WTC11 (cell line): ENCODE results near the gene SEMA3F. TPM values are rescaled to one million over a fixed set of nuclear protein-coding genes. Genes with fewer than 3 reads are reported as not detected.

Experiments
- ATAC-seq: fragments of 200-7000 bp; cut with Tn5 transposase; 2 replicates; pipeline ENCODE4 v1.10.0; 2021; ENCODE audit warnings: mild to moderate bottlenecking, moderate library complexity
- CTCF ChIA-PET: fragments of 300-600 bp; sonication (Branson Sonifier 250); formaldehyde crosslinking; loops from one replicate; lab custom pipeline; 2021; ENCODE audit warnings: antibody characterized with exemption; lab: Charles Lee
- POLR2A ChIA-PET: fragments of 350-600 bp; sonication (Branson Sonifier 250); formaldehyde crosslinking; loops from one replicate; lab custom pipeline; 2021; ENCODE audit warnings: antibody characterized with exemption; lab: Charles Lee
- DNase-seq: peaks from one replicate; pipeline ENCODE4 v3.0.0; 2021; ENCODE audit warnings: low spot score
- H3K27ac Mint-ChIP-seq: 2 replicates; pipeline ENCODE4 v1.8.0; 2021; ENCODE audit warnings: mixed read lengths
- H3K27me3 Mint-ChIP-seq: 2 replicates; pipeline ENCODE4 v1.8.0; 2021; ENCODE audit warnings: low read depth, mild to moderate bottlenecking, moderate library complexity, mixed read lengths
- H3K36me3 Mint-ChIP-seq: 2 replicates; pipeline ENCODE4 v1.8.0; 2021; ENCODE audit warnings: mixed read lengths
- H3K4me1 Mint-ChIP-seq: 2 replicates; pipeline ENCODE4 v1.8.0; 2022; ENCODE audit warnings: mixed read lengths
- H3K4me3 Mint-ChIP-seq: 2 replicates; pipeline ENCODE4 v1.8.0; 2021; ENCODE audit warnings: mild to moderate bottlenecking, moderate library complexity, mixed read lengths
- H3K9me3 Mint-ChIP-seq: 2 replicates; pipeline ENCODE4 v1.8.0; 2021; ENCODE audit warnings: mixed read lengths
- ATF1 ChIP-seq: sonication (generic); formaldehyde crosslinking; IDR thresholded peaks from 2 replicates; pipeline ENCODE4 v1.8.1; 2023; ENCODE audit warnings: mild to moderate bottlenecking, moderate library complexity, missing genetic modification reagents
- CREB1 ChIP-seq: sonication (generic); formaldehyde crosslinking; IDR thresholded peaks from 2 replicates; pipeline ENCODE4 v1.8.0; 2023; ENCODE audit warnings: mild to moderate bottlenecking, missing genetic modification reagents
- CREM ChIP-seq: sonication (generic); formaldehyde crosslinking; IDR thresholded peaks from 2 replicates; pipeline ENCODE4 v1.8.1; 2022; ENCODE audit warnings: mild to moderate bottlenecking, missing genetic modification reagents, moderate library complexity
- ELF4 ChIP-seq: sonication (generic); formaldehyde crosslinking; IDR thresholded peaks from 2 replicates; pipeline ENCODE4 v1.8.1; 2022; ENCODE audit warnings: low read depth, mild to moderate bottlenecking, moderate library complexity, missing genetic modification reagents
- EMX1 ChIP-seq: fragments of 250-450 bp; sonication (Bioruptor Pico); IDR thresholded peaks from 2 replicates; pipeline ENCODE4 v1.8.0; 2021; ENCODE audit warnings: mild to moderate bottlenecking
- ESRRA ChIP-seq: sonication (generic); formaldehyde crosslinking; IDR thresholded peaks from 2 replicates; pipeline ENCODE4 v1.8.1; 2022; ENCODE audit warnings: mild to moderate bottlenecking, missing genetic modification reagents, borderline replicate concordance
- GTF2I ChIP-seq: fragments of 250-450 bp; sonication (Bioruptor Pico); conservative IDR thresholded peaks from 2 replicates; pipeline ENCODE4 v1.4.0; 2021; ENCODE audit warnings: mild to moderate bottlenecking
- HMGA2 ChIP-seq: fragments of 250-450 bp; sonication (Bioruptor Pico); IDR thresholded peaks from 2 replicates; pipeline ENCODE4 v1.4.0; 2021; ENCODE audit warnings: mild to moderate bottlenecking, moderate library complexity
- HMGXB4 ChIP-seq: sonication (generic); formaldehyde crosslinking; IDR thresholded peaks from 2 replicates; pipeline ENCODE4 v1.8.1; 2023; ENCODE audit warnings: mild to moderate bottlenecking, moderate library complexity, missing genetic modification reagents
- JAZF1 ChIP-seq: fragments of 250-450 bp; sonication (Bioruptor Pico); IDR thresholded peaks from 2 replicates; pipeline ENCODE4 v1.9.0; 2021; ENCODE audit warnings: moderate library complexity, mild to moderate bottlenecking, inconsistent platforms
- JUN ChIP-seq: sonication (generic); formaldehyde crosslinking; IDR thresholded peaks from 2 replicates; pipeline ENCODE4 v1.8.0; 2023; ENCODE audit warnings: mild to moderate bottlenecking, missing genetic modification reagents
- KAT7 ChIP-seq: sonication (generic); formaldehyde crosslinking; IDR thresholded peaks from 2 replicates; pipeline ENCODE4 v1.8.1; 2023; ENCODE audit warnings: missing genetic modification reagents, mild to moderate bottlenecking, borderline replicate concordance
- MLX ChIP-seq: sonication (generic); formaldehyde crosslinking; IDR thresholded peaks from 2 replicates; pipeline ENCODE4 v1.8.1; 2023; ENCODE audit warnings: mild to moderate bottlenecking, missing genetic modification reagents, moderate library complexity
- MYBL2 ChIP-seq: sonication (generic); formaldehyde crosslinking; IDR thresholded peaks from 2 replicates; pipeline ENCODE4 v1.8.1; 2023; ENCODE audit warnings: mild to moderate bottlenecking, moderate library complexity, missing genetic modification reagents
- NFE2L1 ChIP-seq: sonication (generic); formaldehyde crosslinking; IDR thresholded peaks from 2 replicates; pipeline ENCODE4 v1.8.1; 2023; ENCODE audit warnings: missing genetic modification reagents
- NR2C2 ChIP-seq: sonication (generic); formaldehyde crosslinking; IDR thresholded peaks from 2 replicates; pipeline ENCODE4 v1.8.0; 2022; ENCODE audit warnings: mild to moderate bottlenecking, missing genetic modification reagents
- OVOL2 ChIP-seq: fragments of 250-450 bp; sonication (Bioruptor Pico); IDR thresholded peaks from 2 replicates; pipeline ENCODE4 v1.9.0; 2021; ENCODE audit warnings: mild to moderate bottlenecking, borderline replicate concordance
- PRRX2 ChIP-seq: fragments of 250-450 bp; sonication (Bioruptor Pico); IDR thresholded peaks from 2 replicates; pipeline ENCODE4 v1.8.0; 2021; ENCODE audit warnings: mild to moderate bottlenecking
- RORB ChIP-seq: fragments of 250-450 bp; sonication (Bioruptor Pico); IDR thresholded peaks from 2 replicates; pipeline ENCODE4 v1.9.0; 2021; ENCODE audit warnings: mild to moderate bottlenecking
- TCF7 ChIP-seq: sonication (generic); formaldehyde crosslinking; IDR thresholded peaks from 2 replicates; pipeline ENCODE4 v1.8.0; 2022; ENCODE audit warnings: mild to moderate bottlenecking, low read depth, missing genetic modification reagents, moderate library complexity
- USF1 ChIP-seq: sonication (generic); formaldehyde crosslinking; IDR thresholded peaks from 2 replicates; pipeline ENCODE4 v1.8.0; 2022; ENCODE audit warnings: mild to moderate bottlenecking, missing genetic modification reagents
- ZBTB43 ChIP-seq: sonication (generic); formaldehyde crosslinking; IDR thresholded peaks from 2 replicates; pipeline ENCODE4 v1.8.1; 2023; ENCODE audit warnings: mild to moderate bottlenecking, missing genetic modification reagents
- total RNA-seq: library from RNA; stranded (reverse); gene quantifications from 3 replicates; pipeline ENCODE4 v1.2.3, GENCODE V29; 2021
- TF ChIP-seq, protein P1 (sequence below): sonication (generic); formaldehyde crosslinking; conservative IDR thresholded peaks from 2 replicates; pipeline ENCODE4 v1.8.1; 2023; ENCODE audit warnings: mild to moderate bottlenecking, low read depth, missing genetic modification reagents, moderate library complexity
- TF ChIP-seq, protein P2 (sequence below): fragments of 200-600 bp; IDR thresholded peaks from 2 replicates; pipeline ENCODE4 v1.8.0; 2022; ENCODE audit warnings: antibody characterized with exemption
- TF ChIP-seq, protein P3 (sequence below): sonication (generic); formaldehyde crosslinking; IDR thresholded peaks from 2 replicates; pipeline ENCODE4 v1.8.1; 2023; ENCODE audit warnings: mild to moderate bottlenecking, missing genetic modification reagents, moderate library complexity
- TF ChIP-seq, protein P4 (sequence below): sonication (generic); formaldehyde crosslinking; IDR thresholded peaks from 2 replicates; pipeline ENCODE4 v1.8.1; 2022; ENCODE audit warnings: low read depth, mild to moderate bottlenecking, moderate library complexity, missing genetic modification reagents, borderline replicate concordance

Gene SEMA3F
- total RNA-seq, 1 experiment from 2014 or later = 49.0 TPM

GRCh38 chr3:50192124-50192523 is 37.0 kb downstream of the SEMA3F start (continued):
- no peak for TF ChIP-seq MLX (CRISPR knock-in tag)
- no peak for TF ChIP-seq RORB (CRISPR knock-in tag)
- TF ChIP-seq PRRX2 (CRISPR knock-in tag) = no peak
- TF ChIP-seq KAT7 = no peak
- no peak for TF ChIP-seq ELF4
- no peak for TF ChIP-seq ESRRA (CRISPR knock-in tag)
- TF ChIP-seq NFE2L1 (CRISPR knock-in tag) = no peak
- TF ChIP-seq, protein P1, sequence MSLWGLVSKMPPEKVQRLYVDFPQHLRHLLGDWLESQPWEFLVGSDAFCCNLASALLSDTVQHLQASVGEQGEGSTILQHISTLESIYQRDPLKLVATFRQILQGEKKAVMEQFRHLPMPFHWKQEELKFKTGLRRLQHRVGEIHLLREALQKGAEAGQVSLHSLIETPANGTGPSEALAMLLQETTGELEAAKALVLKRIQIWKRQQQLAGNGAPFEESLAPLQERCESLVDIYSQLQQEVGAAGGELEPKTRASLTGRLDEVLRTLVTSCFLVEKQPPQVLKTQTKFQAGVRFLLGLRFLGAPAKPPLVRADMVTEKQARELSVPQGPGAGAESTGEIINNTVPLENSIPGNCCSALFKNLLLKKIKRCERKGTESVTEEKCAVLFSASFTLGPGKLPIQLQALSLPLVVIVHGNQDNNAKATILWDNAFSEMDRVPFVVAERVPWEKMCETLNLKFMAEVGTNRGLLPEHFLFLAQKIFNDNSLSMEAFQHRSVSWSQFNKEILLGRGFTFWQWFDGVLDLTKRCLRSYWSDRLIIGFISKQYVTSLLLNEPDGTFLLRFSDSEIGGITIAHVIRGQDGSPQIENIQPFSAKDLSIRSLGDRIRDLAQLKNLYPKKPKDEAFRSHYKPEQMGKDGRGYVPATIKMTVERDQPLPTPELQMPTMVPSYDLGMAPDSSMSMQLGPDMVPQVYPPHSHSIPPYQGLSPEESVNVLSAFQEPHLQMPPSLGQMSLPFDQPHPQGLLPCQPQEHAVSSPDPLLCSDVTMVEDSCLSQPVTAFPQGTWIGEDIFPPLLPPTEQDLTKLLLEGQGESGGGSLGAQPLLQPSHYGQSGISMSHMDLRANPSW (CRISPR knock-in tag) = no peak
- TF ChIP-seq USF1 (CRISPR knock-in tag) = no peak
- no peak for TF ChIP-seq ATF1 (CRISPR knock-in tag)

- ATAC-seq = peak; percentile 46
- peak; percentile 95 for DNase-seq
- no peaks in the 10 kb centered on the region for H3K36me3 Mint-ChIP-seq
- no peaks in the 10 kb centered on the region for H3K9me3 Mint-ChIP-seq
- ChIA-PET POLR2A (interaction anchor here (1.2 to 1.5 kb wide), 2 partner anchors 32 to 72 kb away, joined by 4 to 5 read pairs; no protein-coding TSS in a partner anchor), CTCF (interaction anchor here (0.7 to 7.2 kb wide), 30 partner anchors 9 to 136 kb away, joined by 3 to 604 read pairs (median 8); partner anchors contain the start of genes GNAI2, HYAL3, IFRD2 and NAA80)
- H3K4me3 Mint-ChIP-seq = no peak overlapping the region
- peaks cover 6% of the 10 kb centered on the region for H3K4me1 Mint-ChIP-seq
- no peak overlapping the region for H3K27ac Mint-ChIP-seq
- peaks cover 9% of the 10 kb centered on the region for H3K27me3 Mint-ChIP-seq
- TF ChIP-seq CREB1 (CRISPR knock-in tag) = no peak
- no peak for TF ChIP-seq ZBTB43 (CRISPR knock-in tag)
- no peak for TF ChIP-seq HMGA2 (CRISPR knock-in tag)
- TF ChIP-seq GTF2I (CRISPR knock-in tag) = no peak
- TF ChIP-seq MLX (CRISPR knock-in tag) = no peak
- TF ChIP-seq, protein P2, sequence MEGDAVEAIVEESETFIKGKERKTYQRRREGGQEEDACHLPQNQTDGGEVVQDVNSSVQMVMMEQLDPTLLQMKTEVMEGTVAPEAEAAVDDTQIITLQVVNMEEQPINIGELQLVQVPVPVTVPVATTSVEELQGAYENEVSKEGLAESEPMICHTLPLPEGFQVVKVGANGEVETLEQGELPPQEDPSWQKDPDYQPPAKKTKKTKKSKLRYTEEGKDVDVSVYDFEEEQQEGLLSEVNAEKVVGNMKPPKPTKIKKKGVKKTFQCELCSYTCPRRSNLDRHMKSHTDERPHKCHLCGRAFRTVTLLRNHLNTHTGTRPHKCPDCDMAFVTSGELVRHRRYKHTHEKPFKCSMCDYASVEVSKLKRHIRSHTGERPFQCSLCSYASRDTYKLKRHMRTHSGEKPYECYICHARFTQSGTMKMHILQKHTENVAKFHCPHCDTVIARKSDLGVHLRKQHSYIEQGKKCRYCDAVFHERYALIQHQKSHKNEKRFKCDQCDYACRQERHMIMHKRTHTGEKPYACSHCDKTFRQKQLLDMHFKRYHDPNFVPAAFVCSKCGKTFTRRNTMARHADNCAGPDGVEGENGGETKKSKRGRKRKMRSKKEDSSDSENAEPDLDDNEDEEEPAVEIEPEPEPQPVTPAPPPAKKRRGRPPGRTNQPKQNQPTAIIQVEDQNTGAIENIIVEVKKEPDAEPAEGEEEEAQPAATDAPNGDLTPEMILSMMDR = peak; percentile 88
- no peak for TF ChIP-seq EMX1 (CRISPR knock-in tag)
- TF ChIP-seq ELF4 = no peak
- TF ChIP-seq ATF1 (CRISPR knock-in tag) = no peak
- peak; percentile 45; the same call in 1 of the 2 replicates for TF ChIP-seq HMGXB4
- no peak for TF ChIP-seq JUN (CRISPR knock-in tag)
- no peak for TF ChIP-seq OVOL2 (CRISPR knock-in tag)
- TF ChIP-seq, protein P3, sequence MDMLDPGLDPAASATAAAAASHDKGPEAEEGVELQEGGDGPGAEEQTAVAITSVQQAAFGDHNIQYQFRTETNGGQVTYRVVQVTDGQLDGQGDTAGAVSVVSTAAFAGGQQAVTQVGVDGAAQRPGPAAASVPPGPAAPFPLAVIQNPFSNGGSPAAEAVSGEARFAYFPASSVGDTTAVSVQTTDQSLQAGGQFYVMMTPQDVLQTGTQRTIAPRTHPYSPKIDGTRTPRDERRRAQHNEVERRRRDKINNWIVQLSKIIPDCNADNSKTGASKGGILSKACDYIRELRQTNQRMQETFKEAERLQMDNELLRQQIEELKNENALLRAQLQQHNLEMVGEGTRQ = no peak
- TF ChIP-seq, protein P4, sequence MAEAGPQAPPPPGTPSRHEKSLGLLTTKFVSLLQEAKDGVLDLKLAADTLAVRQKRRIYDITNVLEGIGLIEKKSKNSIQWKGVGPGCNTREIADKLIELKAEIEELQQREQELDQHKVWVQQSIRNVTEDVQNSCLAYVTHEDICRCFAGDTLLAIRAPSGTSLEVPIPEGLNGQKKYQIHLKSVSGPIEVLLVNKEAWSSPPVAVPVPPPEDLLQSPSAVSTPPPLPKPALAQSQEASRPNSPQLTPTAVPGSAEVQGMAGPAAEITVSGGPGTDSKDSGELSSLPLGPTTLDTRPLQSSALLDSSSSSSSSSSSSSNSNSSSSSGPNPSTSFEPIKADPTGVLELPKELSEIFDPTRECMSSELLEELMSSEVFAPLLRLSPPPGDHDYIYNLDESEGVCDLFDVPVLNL (CRISPR knock-in tag) = no peak
- no peak for TF ChIP-seq TCF7
- no peak for TF ChIP-seq NR2C2
- 0 out of 2 replicates have a peak, but pooled peaks have one; percentile 29 for TF ChIP-seq CREM
- TF ChIP-seq MYBL2 (CRISPR knock-in tag) = no peak
- TF ChIP-seq JAZF1 (CRISPR knock-in tag) = no peak
These were observed 37.6 kb downstream of the SEMA3F start for GRCh38 chr3:50192689-50193141.
